DND-41 (cell line): ENCODE results near the gene NR2F1-AS1.
A peak's percentile ranks its signal among the peaks of the same experiment; 100 is the strongest.

Source experiments
- ATAC-seq: fragments of 200-7000 bp; cut with Tn5 transposase; 3 replicates; pipeline ENCODE4 v1.9.1; 2021; ENCODE audit warnings: low read depth; ENCODE audit not compliant: insufficient read depth
- DNase-seq: peaks from one replicate; pipeline ENCODE4 v3.0.0-alpha.2; 2020
- H2AFZ ChIP-seq: 2 replicates; pipeline ENCODE4 v1.6.0; 2012; ENCODE audit warnings: low read depth, low read length
- H3K27ac ChIP-seq: 2 replicates; pipeline ENCODE4 v1.5.1; 2012; ENCODE audit warnings: low read length, inconsistent platforms
- H3K27me3 ChIP-seq: fragments of 200-600 bp; sonication (generic); 2 replicates; pipeline ENCODE4 v1.6.0; 2012; ENCODE audit warnings: low read length, mild to moderate bottlenecking, inconsistent platforms; ENCODE audit not compliant: insufficient read depth, poor library complexity
- H3K36me3 ChIP-seq: 2 replicates; pipeline ENCODE4 v1.5.1; 2012; ENCODE audit warnings: low read length, inconsistent platforms; ENCODE audit not compliant: insufficient read depth
- H3K4me1 ChIP-seq: 2 replicates; pipeline ENCODE4 v1.5.1; 2012; ENCODE audit warnings: mild to moderate bottlenecking, low read length; ENCODE audit not compliant: insufficient read depth
- H3K4me2 ChIP-seq: 2 replicates; pipeline ENCODE4 v1.6.0; 2012; ENCODE audit warnings: mild to moderate bottlenecking, moderate library complexity, low read length, inconsistent platforms; ENCODE audit not compliant: insufficient read depth
- H3K4me3 ChIP-seq, 2 experiments: fragments of 200-600 bp in 1 of 2; shearing (Covaris generic) in 1 of 2; 2 replicates each; pipeline ENCODE4 v1.5.1; 2012 to 2016; ENCODE audit warnings: inconsistent platforms in 2 of 2, low read length in 2 of 2, mild to moderate bottlenecking in 2 of 2, low read depth in 1 of 2, moderate library complexity in 1 of 2
- H3K79me2 ChIP-seq: 2 replicates; pipeline ENCODE4 v1.6.0; 2012; ENCODE audit warnings: low read length, inconsistent platforms; ENCODE audit not compliant: insufficient read depth
- H3K9ac ChIP-seq: 2 replicates; pipeline ENCODE4 v1.6.0; 2012; ENCODE audit warnings: low read depth, mild to moderate bottlenecking, inconsistent platforms, low read length, moderate library complexity
- H3K9me3 ChIP-seq: 2 replicates; pipeline ENCODE4 v1.5.1; 2012; ENCODE audit warnings: low read length, moderate library complexity, mild to moderate bottlenecking, inconsistent platforms; ENCODE audit not compliant: insufficient read depth, severe bottlenecking
- H4K20me1 ChIP-seq: 2 replicates; pipeline ENCODE4 v1.6.0; 2012; ENCODE audit warnings: low read length; ENCODE audit not compliant: insufficient read depth
- EZH2 ChIP-seq: IDR thresholded peaks from 3 replicates; pipeline ENCODE4 v1.6.1; 2012; ENCODE audit warnings: borderline replicate concordance, low read depth, mild to moderate bottlenecking, moderate library complexity, low read length, inconsistent platforms; ENCODE audit not compliant: severe bottlenecking
- TF ChIP-seq, protein P1 (sequence below): IDR thresholded peaks from 2 replicates; pipeline ENCODE4 v1.5.1; 2012; ENCODE audit warnings: borderline replicate concordance, low read length, moderate library complexity, mild to moderate bottlenecking; ENCODE audit not compliant: poor library complexity, severe bottlenecking; ENCODE audit errors: extremely low read depth

The NR2F1-AS1 gene

DNA sequence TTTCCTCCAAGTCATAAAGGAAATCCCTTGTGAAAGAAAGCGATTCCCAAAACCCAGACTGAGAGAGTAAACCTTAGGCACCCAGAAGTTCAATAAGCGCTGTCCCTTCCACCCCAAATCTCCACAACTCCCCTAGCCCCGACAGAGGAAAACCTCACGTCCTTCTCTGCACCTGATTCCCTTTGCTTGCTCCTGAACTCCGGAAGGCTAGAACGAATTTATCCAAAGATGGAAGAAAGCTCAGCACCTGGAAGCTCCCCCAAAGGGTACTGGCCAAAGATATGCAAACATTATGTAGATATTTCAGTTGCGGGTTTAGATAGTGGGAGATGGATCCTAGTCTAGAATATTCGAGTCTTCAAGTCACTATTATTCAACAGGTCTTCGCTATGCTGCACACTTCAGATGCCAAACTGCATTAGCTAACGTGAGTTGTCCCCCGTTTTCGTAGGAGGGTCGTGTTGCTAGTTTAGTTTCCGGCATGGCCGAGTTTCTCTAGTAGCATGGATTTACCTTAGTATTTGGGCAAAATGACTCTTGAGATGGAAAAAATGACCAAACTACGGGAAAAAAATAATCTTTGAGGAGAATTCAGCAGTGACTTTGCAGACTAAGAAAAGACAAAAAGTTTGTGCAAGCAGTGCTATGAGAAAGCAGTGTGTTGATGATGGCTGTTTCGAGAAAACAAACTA lies 29.7 kb upstream of the NR2F1-AS1 start:
- Histone ChIP-seq H4K20me1 (no peaks in the 10 kb centered on the region), H3K27me3 (peaks cover 52% of the 10 kb centered on the region)
- DNase-seq: no peak

DNA sequence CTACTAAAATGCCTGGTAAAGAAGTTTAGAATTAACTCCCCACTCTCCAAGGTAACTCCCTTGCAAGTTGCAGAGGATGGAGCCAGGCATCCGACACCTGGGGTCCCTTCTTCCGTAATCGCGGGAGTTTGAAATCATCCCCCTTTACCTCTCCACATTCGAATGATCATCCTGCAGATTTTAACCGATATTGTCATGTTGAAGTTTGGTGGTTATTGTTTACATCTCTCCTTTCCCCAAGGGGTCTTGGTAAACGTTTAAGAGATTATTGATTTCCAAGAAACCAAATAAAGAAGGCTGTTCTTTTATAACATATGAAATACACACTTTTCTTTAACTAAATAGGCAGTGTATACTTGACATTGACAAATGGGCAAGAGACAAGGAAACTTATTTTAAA lies 28.7 kb upstream of the NR2F1-AS1 start:
- Histone ChIP-seq H3K79me2 (no peaks in the 10 kb centered on the region), H3K4me3 (no peak overlapping the region), H3K4me1 (peaks cover 4% of the 10 kb centered on the region; the same call in 1 of the 2 replicates), H3K4me2 (no peak overlapping the region), H3K27me3 (peaks cover 57% of the 10 kb centered on the region), H3K27ac (no peak overlapping the region), H4K20me1 (no peaks in the 10 kb centered on the region), H3K36me3 (no peaks in the 10 kb centered on the region), H2AFZ (no peak overlapping the region), H3K9me3 (no peaks in the 10 kb centered on the region), H3K9ac (no peak overlapping the region)
- DNase-seq (no peak), ATAC-seq (no peak)
- TF ChIP-seq EZH2: no peak
- TF ChIP-seq, protein P1, sequence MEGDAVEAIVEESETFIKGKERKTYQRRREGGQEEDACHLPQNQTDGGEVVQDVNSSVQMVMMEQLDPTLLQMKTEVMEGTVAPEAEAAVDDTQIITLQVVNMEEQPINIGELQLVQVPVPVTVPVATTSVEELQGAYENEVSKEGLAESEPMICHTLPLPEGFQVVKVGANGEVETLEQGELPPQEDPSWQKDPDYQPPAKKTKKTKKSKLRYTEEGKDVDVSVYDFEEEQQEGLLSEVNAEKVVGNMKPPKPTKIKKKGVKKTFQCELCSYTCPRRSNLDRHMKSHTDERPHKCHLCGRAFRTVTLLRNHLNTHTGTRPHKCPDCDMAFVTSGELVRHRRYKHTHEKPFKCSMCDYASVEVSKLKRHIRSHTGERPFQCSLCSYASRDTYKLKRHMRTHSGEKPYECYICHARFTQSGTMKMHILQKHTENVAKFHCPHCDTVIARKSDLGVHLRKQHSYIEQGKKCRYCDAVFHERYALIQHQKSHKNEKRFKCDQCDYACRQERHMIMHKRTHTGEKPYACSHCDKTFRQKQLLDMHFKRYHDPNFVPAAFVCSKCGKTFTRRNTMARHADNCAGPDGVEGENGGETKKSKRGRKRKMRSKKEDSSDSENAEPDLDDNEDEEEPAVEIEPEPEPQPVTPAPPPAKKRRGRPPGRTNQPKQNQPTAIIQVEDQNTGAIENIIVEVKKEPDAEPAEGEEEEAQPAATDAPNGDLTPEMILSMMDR: no peak

More for the DNA sequence above, 29.7 kb upstream of the NR2F1-AS1 start:
- Histone ChIP-seq H3K4me3 (no peak overlapping the region), H3K36me3 (no peaks in the 10 kb centered on the region), H2AFZ (no peak overlapping the region), H3K9ac (no peak overlapping the region), H3K79me2 (no peaks in the 10 kb centered on the region), H3K27ac (no peak overlapping the region), H3K9me3 (no peaks in the 10 kb centered on the region), H3K4me2 (no peak overlapping the region), H3K4me1 (peaks cover 4% of the 10 kb centered on the region; the same call in 1 of the 2 replicates)
- TF ChIP-seq, protein P1: no peak
- TF ChIP-seq EZH2: peak; percentile 36
- no peak for ATAC-seq

DNA sequence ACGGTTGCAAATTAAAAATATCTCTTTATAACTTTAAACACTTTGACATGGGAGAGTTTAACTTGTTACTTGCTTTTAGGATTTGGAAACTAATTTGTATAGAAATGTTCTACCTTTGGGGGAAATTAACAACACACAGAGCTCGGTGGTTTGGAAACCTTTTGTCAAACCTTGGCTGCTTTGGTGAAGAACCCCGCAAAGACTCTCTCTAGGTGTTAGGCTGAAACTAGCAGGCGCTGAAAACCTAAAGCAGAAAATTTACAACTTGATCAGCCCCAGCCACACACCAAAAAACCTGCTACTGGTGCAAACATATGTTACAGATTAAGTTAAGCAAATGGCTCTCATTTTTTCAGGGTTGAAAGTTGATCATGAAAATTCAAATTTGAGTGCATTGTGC lies 27.8 kb upstream of the NR2F1-AS1 start:
- Histone ChIP-seq H3K9me3 (no peaks in the 10 kb centered on the region), H4K20me1 (no peaks in the 10 kb centered on the region), H3K79me2 (no peaks in the 10 kb centered on the region), H3K36me3 (no peaks in the 10 kb centered on the region), H3K4me1 (peaks cover 4% of the 10 kb centered on the region; the same call in 1 of the 2 replicates), H2AFZ (no peak overlapping the region), H3K4me3 (no peak overlapping the region), H3K9ac (no peak overlapping the region), H3K27me3 (peaks cover 57% of the 10 kb centered on the region), H3K27ac (no peak overlapping the region), H3K4me2 (no peak overlapping the region)
- no peak for DNase-seq
- TF ChIP-seq, protein P1: no peak
- peak; percentile 51 for TF ChIP-seq EZH2
- ATAC-seq: no peak
